ENCODE data around the gene TMEM120B.

GRCh38 chr12:121725423-121725822 lies 12.9 kb downstream of the TMEM120B start:
- TF ChIP-seq CTCF (IDR thresholded peaks at IDR 0.05 in 4 of 5, conservative IDR thresholded peaks at IDR 0.05 in 1 of 5) (no peak), POLR2A (IDR thresholded peaks at IDR 0.05) (no peak)

Data from gastrocnemius medialis (tissue), 4 donors.